K562 (cell line): ENCODE data around the gene TOM1. TPM values are rescaled to one million over a fixed set of nuclear protein-coding genes. Genes with fewer than 3 reads are reported as not detected.

Experiments used
- ARHGAP35 ChIP-seq: fragments of 450-650 bp; IDR thresholded peaks from 2 replicates; pipeline ENCODE4 v1.6.1; 2018; ENCODE audit not compliant: partially characterized antibody
- ARID2 ChIP-seq: fragments of 450-650 bp; IDR thresholded peaks from 2 replicates; pipeline ENCODE4 v1.6.1; 2017; ENCODE audit warnings: antibody characterized with exemption, mild to moderate bottlenecking
- ARNT ChIP-seq, 2 experiments: fragments of 450-650 bp; IDR thresholded peaks; 2 replicates each; pipeline ENCODE4 v1.6.1; 2016; ENCODE audit warnings: mild to moderate bottlenecking in 1 of 2
- BRD4 ChIP-seq: fragments of 200-600 bp; sonication (generic); IDR thresholded peaks from 2 replicates; pipeline ENCODE4 v1.6.1; 2017; ENCODE audit warnings: inconsistent platforms
- CBFB ChIP-seq: sonication (generic); formaldehyde crosslinking; IDR thresholded peaks from 2 replicates; pipeline ENCODE4 v1.4.0; 2020; ENCODE audit warnings: mild to moderate bottlenecking, missing genetic modification reagents
- CSDE1 ChIP-seq, 2 experiments: fragments of 450-650 bp; IDR thresholded peaks; 2 replicates each; pipeline ENCODE4 v1.6.1; 2016; ENCODE audit warnings: mild to moderate bottlenecking in 1 of 2
- ETV5 ChIP-seq: sonication (generic); formaldehyde crosslinking; IDR thresholded peaks from 2 replicates; pipeline ENCODE4 v1.4.0; 2020; ENCODE audit warnings: low read depth, mild to moderate bottlenecking, missing genetic modification reagents
- EWSR1 ChIP-seq: fragments of 450-650 bp; IDR thresholded peaks from 2 replicates; pipeline ENCODE4 v1.6.1; 2018; ENCODE audit warnings: borderline replicate concordance, mild to moderate bottlenecking, low read depth, moderate library complexity; ENCODE audit not compliant: partially characterized antibody
- GATA2 ChIP-seq: sonication (generic); formaldehyde crosslinking; IDR thresholded peaks from 2 replicates; pipeline ENCODE4 v1.4.0; 2020; ENCODE audit warnings: mild to moderate bottlenecking, missing genetic modification reagents
- GATAD2A ChIP-seq: fragments of 450-650 bp; IDR thresholded peaks from 2 replicates; pipeline ENCODE4 v1.6.1; 2017
- IRF1 ChIP-seq: sonication (generic); formaldehyde crosslinking; IDR thresholded peaks from 2 replicates; pipeline ENCODE4 v1.8.0; 2022; ENCODE audit warnings: missing genetic modification reagents, mild to moderate bottlenecking, borderline replicate concordance
- JUN ChIP-seq, 2 experiments: sonication (generic) in 1 of 2; formaldehyde crosslinking in 1 of 2; IDR thresholded peaks; 2 replicates each; pipeline versions ENCODE4 v1.6.1 to v1.8.0; 2012 to 2022; ENCODE audit warnings: borderline replicate concordance in 2 of 2, mild to moderate bottlenecking in 2 of 2, improper control_type of control experiment in 1 of 2, low read depth in 1 of 2, low read length in 1 of 2, missing genetic modification reagents in 1 of 2
- KLF13 ChIP-seq: fragments of 450-650 bp; IDR thresholded peaks from 2 replicates; pipeline ENCODE4 v1.6.1; 2016; ENCODE audit warnings: missing genetic modification characterization, low read depth, mild to moderate bottlenecking, missing compliant biosample characterization, moderate library complexity, borderline replicate concordance
- MAFK ChIP-seq: IDR thresholded peaks from 2 replicates; pipeline ENCODE4 v1.6.1; 2011; ENCODE audit warnings: low read length, improper control_type of control experiment
- NELFE ChIP-seq: IDR thresholded peaks from 2 replicates; pipeline ENCODE4 v1.6.1; 2011; ENCODE audit warnings: mild to moderate bottlenecking; ENCODE audit not compliant: insufficient read depth, insufficient read length
- SRSF1 ChIP-seq: fragments of 200-400 bp; formaldehyde crosslinking; IDR thresholded peaks from 2 replicates; pipeline ENCODE4 v1.6.1; 2017; ENCODE audit warnings: mild to moderate bottlenecking, low read depth, low read length, moderate library complexity
- TBL1XR1 ChIP-seq, 2 experiments: IDR thresholded peaks; 2 replicates each; pipeline ENCODE4 v1.6.1; 2012; ENCODE audit warnings: improper control_type of control experiment in 2 of 2, low read length in 2 of 2, mild to moderate bottlenecking in 1 of 2
- TCF7 ChIP-seq: sonication (generic); IDR thresholded peaks from 2 replicates; pipeline ENCODE4 v1.6.1; 2016; ENCODE audit warnings: antibody characterized with exemption, borderline replicate concordance
- TEAD1 ChIP-seq, 2 experiments: fragments of 450-650 bp in 1 of 2; sonication (generic) in 1 of 2; formaldehyde crosslinking; IDR thresholded peaks; 2 replicates each; pipeline versions ENCODE4 v1.4.0 to v1.8.0; 2020 to 2022; ENCODE audit warnings: mild to moderate bottlenecking in 2 of 2, missing genetic modification reagents in 1 of 2
- TEAD2 ChIP-seq: fragments of 450-650 bp; IDR thresholded peaks from 2 replicates; pipeline ENCODE4 v1.6.1; 2016; ENCODE audit warnings: missing genetic modification characterization, control low read depth, missing compliant biosample characterization
- TFAM ChIP-seq: fragments of 250-450 bp; sonication (Bioruptor Pico); conservative IDR thresholded peaks from 2 replicates; pipeline ENCODE4 v1.5.0; 2021; ENCODE audit warnings: mild to moderate bottlenecking, moderate library complexity
- YY1 ChIP-seq, 3 experiments: IDR thresholded peaks; 2 replicates each; pipeline ENCODE4 v1.6.1; 2011; ENCODE audit warnings: low read length in 2 of 3, mild to moderate bottlenecking in 2 of 3, moderate library complexity in 2 of 3, borderline replicate concordance in 1 of 3, control low read depth in 1 of 3, low read depth in 1 of 3; ENCODE audit not compliant: insufficient read depth in 3 of 3, insufficient replicate concordance in 2 of 3, control insufficient read depth in 1 of 3, insufficient read length in 1 of 3; ENCODE audit errors: extremely low read depth in 1 of 3
- ZBTB2 ChIP-seq: fragments of 450-650 bp; IDR thresholded peaks from 2 replicates; pipeline ENCODE4 v1.6.1; 2016; ENCODE audit warnings: antibody characterized with exemption
- ZNF316 ChIP-seq: fragments of 450-650 bp; IDR thresholded peaks from 2 replicates; pipeline ENCODE4 v1.6.1; 2016
- ZNF583 ChIP-seq: fragments of 250-450 bp; sonication (Bioruptor Pico); IDR thresholded peaks from 2 replicates; pipeline ENCODE4 v1.4.0; 2020
- polyA plus RNA-seq, 8 experiments: library from polyadenylated mRNA; depleted of rRNA in 4 of 8; stranded (reverse) in 5 of 8; unstranded in 3 of 8; fragments of >200 nt; fragmentation: Nextera tagmentation in 2 of 8; fragmentation: Illumina TruSeq in 1 of 8; extraction: Ambion mirVana in 2 of 8; extraction: Trizol in 1 of 8; gene quantifications; 2 replicates each; pipeline versions ENCODE4 v1.2.1 to v1.2.3, GENCODE V29; 2011 to 2014; ENCODE audit warnings: inconsistent platforms in 1 of 8, missing spikeins in 1 of 8
- total RNA-seq, 7 experiments: library from RNA; depleted of rRNA in 6 of 7; stranded (reverse); fragments of >200 nt in 6 of 7; fragmentation: Illumina TruSeq in 2 of 7; extraction: Trizol in 2 of 7; gene quantifications; 2 replicates each; pipeline versions ENCODE4 v1.2.1 to v1.2.3, GENCODE V29; 2011 to 2021; ENCODE audit warnings: low replicate concordance in 1 of 7

Gene TOM1
- total and polyA plus RNA-seq, 9 of the 15 experiments (the other 6 are each of a cell fraction or from before 2014, with no cell fraction given), result 0.64 to 20.6 (median 12.0) TPM

DNA sequence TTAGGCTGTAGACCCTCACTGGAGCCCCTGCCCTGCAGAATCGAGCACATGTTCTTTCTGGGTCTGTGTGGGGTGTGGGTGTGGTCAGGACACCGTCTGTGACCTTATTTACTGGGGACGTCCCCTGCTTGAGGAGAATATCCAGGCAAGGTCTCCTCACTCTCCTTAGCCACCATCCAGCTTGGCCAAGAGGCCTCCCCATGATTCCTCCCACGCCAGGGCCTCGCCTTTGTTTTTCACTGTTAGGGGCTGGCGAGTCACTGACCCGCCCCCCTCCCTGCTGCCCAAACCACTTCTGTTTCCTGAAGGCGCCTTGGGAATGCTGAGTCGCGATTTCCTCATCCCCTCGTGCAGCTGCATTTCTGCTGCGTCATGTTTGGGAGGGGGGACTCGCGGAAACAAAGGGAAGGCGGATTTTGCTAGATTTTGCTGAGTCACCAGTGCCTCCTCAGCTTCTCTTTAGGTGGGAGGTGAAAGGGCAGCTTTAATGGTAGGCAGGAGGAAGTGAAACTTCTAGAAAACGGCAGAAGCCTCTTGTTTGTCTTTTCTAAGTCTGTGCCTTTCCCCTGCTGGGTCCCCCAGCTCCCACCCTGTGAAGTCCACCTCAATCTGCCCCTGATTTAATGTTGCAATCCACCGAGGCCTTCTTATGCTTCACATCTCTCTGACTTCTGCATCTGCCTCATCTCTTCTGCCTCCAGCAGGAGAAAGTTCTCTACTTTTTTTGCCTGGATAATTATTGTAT is 77.2 kb downstream of the TOM1 start (continued):
- no peak for TF ChIP-seq CBFB (CRISPR knock-in tag)
- no peak for TF ChIP-seq ARID2
- TF ChIP-seq TBL1XR1 (IDR thresholded peaks at IDR 0.05; ENCODE audit: low read length in 2 of 2), result peak in 1 of 2 experiments; percentile 82; a peak in 2 of 4 replicates
- TF ChIP-seq ARNT (IDR thresholded peaks at IDR 0.05), result no peak; a peak in 1 of 4 replicates
- peak; percentile 23 to 36; a peak in 2 of 4 replicates for TF ChIP-seq TEAD1 (CRISPR knock-in tag; IDR thresholded peaks at IDR 0.05)
- TF ChIP-seq NELFE, result no peak
- no peak for TF ChIP-seq ZNF583 (CRISPR knock-in tag)
- 0 out of 2 replicates have a peak, but pooled peaks have one; percentile 2 for TF ChIP-seq TEAD2 (tag)
- TF ChIP-seq TFAM (CRISPR knock-in tag), result no peak
- no peak for TF ChIP-seq SRSF1
- no peak for TF ChIP-seq BRD4
- no peak for TF ChIP-seq ARHGAP35
- TF ChIP-seq YY1 (IDR thresholded peaks at IDR 0.05; ENCODE audit: borderline replicate concordance in 1 of 3, control insufficient read depth in 1 of 3, extremely low read depth in 1 of 3, insufficient read depth in 3 of 3, insufficient read length in 1 of 3, insufficient replicate concordance in 2 of 3, low read depth in 1 of 3, low read length in 2 of 3), result no peak
- TF ChIP-seq GATAD2A, result peak; percentile 69; the same call in 1 of the 2 replicates
- TF ChIP-seq ZNF316, result peak; percentile 100
- peak; percentile 99 for TF ChIP-seq MAFK
- TF ChIP-seq KLF13 (tag), result peak; percentile 82
- TF ChIP-seq TCF7, result no peak
- no peak for TF ChIP-seq ETV5 (CRISPR knock-in tag)
- no peak for TF ChIP-seq GATA2
- TF ChIP-seq CSDE1 (IDR thresholded peaks at IDR 0.05), result no peak
- peak; percentile 76 for TF ChIP-seq JUN (IDR thresholded peaks at IDR 0.05; ENCODE audit: borderline replicate concordance, low read depth, low read length)
- no peak for TF ChIP-seq JUN (CRISPR knock-in tag; IDR thresholded peaks at IDR 0.05; ENCODE audit: borderline replicate concordance)
- no peak for TF ChIP-seq EWSR1
- TF ChIP-seq IRF1 (CRISPR knock-in tag), result no peak
- peak; percentile 65; the same call in 1 of the 2 replicates for TF ChIP-seq ZBTB2
